NCI-H446 treated with DMSO at 0.1 percent for 48 hours (cell line): ENCODE data around the gene SELENOM.

Experiments
- DNase-seq: peaks from one replicate; lab custom pipeline; 2025; lab: John Stamatoyannopoulos, UW

SELENOM gene

DNA sequence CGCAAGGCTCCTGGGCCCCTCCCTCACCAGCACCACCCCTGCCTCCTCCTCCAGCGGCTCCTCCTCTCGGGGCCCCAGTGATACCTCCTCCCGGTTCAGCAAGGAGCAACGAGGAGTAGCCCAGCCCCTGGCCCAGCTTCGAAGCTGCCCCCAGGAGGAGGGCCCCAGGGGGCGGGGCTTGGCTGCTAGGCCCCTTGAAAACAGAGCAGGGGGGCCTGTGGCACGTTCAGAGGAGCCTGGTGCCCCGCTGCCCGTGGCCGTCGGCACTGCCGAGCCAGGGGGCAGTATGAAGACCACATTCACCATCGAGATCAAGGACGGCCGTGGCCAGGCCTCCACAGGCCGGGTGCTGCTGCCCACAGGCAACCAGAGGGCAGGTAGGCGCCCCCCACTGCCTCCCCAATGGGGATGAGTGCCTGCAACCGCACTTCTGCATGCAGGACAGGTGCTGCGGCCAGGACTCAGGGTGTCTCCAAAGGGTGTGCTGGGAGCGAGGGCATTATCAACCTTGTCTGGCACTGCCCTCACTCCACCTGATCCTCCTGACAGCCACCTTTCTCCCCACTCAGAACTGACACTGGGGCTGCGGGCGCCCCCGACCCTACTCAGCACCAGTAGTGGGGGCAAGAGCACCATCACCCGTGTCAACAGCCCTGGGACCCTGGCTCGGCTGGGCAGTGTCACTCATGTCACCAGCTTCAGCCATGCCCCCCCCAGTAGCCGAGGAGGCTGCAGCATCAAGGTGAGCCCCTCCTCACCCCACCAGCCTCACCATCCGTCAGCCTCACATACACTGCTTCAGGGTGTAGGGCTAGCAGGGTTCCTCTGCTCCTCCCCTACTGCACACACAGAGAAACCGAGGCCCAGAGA lies 16.0 kb downstream of the SELENOM start:
- DNase-seq: no peak

DNA sequence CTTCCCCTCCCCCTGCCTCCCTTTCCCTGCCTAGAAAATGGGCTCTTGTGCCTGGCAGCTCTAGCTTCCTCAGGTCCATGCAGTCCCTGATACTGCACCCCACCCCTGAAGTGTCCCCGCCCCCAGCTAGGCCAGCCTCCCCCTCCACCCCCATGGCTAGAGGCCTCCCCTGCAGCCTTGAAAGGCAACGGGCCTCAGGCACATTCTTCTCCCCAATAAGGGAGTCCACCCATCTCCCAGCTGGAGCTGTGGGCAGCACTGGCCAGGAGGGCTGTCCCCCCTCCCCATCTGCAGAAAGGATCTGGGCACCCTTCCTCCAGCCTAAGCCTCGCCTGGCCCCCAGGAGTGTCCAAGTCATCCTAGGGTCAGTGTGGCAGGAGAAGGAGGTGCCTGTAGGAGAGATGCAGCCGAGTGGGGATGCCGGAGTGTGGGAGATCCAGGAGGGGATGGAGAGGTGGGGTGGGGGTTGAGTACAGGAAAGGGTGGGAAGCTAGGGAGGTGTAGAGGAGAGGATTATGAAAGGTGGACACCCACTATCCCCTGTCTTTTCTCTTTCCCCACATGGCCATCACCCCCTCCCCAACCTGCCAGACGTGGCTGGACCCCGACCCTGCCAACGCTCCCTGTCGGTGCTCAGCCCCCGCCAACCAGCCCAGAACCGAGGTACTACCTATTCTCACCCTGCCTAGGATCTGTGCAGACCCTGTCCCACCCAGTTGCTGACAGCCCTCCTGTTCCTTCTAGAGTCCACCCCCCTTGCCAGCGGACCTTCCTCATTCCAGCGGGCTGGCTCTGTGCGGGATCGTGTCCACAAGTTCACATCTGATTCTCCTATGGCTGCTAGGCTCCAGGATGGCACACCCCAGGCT lies 16.9 kb downstream of the SELENOM start:
- no peak for DNase-seq

DNA sequence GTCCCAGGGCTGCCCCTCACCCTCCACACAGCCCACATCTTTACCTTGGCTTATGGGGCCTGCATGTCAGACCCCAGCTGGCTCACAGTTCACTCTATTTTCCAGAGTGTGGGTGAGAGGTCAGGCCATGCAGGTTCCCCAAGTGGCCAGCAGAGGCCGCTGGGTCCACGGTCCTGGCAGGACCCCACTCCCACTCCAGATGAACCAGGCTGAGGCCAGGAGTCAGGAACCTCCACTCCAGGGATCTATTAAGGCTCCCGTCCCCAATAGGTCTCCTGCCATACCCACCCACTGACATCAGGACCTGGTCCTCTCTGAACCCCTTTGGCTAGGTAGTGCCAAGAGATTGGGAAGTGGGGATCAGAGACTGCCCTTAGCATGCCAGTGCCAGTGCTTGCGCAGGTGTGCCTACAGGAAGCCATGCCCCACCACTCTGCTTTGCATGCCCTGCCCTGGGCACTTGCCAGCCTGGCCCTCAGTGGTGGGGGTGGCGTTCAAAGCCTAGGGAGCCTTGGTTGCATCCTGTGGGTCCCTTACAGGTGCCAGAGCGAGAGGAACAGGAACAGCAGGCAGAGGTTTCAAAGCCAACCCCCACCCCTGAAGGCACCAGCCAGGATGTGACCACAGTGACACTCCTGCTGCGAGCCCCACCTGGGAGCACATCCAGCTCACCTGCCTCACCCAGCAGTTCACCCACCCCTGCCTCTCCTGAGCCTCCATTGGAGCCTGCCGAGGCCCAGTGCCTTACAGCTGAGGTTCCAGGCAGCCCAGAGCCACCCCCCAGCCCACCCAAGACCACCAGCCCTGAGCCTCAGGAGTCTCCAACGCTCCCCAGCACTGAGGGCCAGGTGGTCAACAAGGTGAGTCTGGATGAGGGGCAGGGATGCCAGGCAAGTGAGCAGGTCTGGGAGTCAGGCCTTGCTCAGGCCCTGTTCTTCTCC lies 17.9 kb downstream of the SELENOM start:
- DNase-seq: no peak

DNA sequence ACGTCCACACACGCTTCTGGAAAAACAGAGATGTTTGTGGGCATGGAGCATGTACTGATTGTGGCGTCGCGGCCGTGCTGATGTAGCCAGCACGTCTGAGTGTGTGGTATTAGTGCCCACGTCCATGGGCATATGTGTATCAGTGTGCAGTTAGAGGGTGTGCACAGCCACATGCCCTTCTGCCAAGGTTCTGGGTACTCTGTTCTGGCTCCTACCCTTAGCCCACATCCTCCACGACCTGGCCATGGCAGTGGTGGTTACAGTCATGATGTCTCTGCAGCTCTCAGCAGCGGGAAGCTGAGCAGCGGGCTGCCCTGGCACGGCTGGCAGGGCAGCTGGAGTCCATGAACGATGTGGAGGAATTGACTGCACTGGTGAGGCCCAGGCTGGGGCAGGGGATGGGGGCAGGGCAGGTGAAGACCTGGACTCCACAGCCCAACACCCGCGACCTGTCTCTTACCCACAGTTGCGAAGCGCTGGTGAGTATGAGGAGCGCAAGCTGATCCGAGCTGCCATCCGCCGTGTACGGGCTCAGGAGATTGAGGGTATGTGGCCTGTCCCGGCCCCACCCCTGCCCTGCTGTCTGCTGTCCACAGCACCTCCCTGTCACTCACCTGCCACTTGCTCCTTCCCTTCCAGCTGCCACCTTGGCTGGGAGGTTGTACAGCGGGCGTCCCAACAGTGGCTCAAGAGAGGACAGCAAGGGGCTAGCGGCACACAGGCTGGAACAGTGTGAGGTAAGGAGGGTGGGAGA lies 19.0 kb downstream of the SELENOM start:
- DNase-seq: no peak

DNA sequence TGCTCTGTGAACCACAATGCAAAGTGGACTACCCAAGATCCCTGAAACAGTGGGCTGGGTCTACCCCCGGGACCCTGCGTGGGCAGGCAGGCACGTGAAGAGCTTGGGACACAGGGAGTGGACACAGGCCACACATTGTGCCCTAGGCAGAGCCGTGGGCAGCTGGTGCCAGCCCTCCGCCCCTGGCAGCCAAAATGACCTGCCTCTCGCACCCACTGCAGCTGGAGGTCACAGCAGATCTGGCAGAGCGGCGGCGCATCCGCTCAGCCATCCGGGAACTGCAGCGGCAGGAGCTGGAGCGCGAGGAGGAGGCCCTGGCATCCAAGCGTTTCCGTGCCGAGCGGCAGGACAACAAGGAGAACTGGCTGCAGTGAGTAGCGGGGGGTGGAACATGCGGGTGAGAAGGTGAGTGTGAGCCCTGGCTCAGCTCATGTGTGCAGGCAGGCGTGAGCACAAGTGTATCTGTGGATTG lies 19.6 kb downstream of the SELENOM start:
- no peak for DNase-seq

DNA sequence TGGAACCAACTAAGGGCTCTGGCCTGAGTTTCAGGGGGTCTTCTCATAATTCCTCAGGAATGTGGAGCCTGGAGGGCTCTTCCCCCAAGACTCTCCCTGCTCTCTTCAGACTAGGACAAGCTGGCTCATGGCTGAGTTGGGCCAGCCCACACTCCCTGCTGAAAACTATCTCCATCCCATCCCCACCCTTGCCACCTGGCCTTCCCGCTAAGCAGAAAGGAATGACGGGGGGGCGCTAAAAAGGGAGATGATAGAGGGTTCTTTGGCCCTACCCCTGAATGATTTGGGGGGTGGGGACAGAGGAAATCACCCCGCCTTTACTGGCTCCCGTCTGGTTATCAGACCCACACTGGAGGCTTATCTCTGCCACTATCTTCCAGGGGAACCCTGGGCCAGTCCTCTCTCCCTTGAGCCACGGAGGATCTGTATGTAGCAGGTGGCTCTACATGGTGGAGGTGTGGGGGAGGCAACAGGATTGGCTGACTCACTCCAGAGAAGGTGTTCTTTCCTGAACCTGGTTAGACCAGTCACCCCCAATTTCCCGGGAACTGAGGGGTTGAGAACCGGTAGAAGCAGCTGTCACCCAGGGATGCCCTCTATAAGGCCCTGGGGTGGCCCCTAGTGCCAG lies 20.6 kb downstream of the SELENOM start:
- no peak for DNase-seq

DNA sequence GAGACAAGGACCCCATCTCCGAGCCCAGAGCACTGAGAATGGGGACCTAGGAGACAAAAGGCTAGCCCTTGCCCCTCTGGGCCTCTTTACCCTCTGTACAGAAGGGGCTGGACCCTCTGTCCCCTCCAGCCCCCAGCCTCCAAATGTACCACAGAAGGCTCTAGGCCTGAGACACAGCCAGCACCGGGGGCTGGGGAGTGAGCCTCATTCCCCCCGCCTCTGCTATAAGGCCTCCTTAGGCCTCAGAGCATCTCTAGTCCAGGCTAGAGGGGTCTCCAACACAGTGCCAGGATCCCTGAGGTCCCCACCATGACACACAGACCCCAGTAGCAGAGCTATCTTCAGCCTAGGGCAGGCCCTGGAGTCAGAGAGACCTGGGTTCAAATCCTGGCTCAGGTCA lies 21.4 kb downstream of the SELENOM start:
- no peak for DNase-seq

DNA sequence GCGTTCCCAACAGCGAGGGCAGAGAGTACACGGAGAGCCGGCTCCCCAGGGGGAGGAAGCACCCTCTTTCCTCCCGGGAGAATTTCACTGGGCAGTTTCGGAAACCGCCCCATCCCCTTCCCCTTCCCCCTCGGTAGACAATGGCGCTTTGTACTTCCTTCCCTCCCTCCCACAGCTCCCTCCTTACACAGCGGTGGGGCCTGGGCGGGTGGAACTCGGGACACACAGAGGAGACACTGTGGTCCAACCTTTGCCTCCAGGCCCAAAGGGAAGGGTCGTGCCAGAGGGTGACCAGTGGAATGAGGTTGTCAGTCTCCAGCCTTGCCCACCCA lies 21.9 kb downstream of the SELENOM start:
- no peak for DNase-seq

DNA sequence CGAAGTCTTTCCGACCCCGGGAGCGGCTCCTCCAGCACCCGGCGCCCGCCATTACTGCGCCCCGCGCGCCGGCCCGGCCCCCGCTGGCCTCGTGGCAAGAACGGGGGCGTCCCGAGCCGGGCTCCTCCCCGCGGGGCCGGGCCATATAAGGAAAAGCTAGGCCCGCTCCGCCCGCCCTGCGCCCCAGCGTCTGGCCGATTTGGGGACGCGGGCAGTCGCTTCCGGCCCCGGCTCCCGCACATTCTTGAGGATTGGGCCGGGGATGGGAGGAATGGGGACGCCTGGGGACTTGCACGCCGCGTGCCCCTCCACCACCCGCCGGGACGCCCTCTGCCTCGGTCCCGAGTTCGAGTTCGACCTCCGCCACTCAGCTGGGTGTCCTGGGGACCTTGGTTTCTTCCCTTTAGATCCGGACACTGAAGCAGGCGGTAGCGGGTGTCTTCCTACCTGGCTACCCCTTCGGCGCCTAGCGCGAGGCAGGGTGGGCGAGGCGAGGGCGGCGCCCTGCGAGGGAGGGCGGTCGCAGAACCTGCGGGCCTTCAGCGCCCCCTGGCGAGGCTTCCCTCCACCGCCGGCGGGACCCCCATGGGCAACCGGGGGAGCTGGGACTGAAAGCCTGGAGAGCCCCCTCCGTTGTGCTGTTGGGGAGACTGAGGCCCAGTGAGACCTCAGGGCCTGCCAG lies 22.4 kb downstream of the SELENOM start:
- DNase-seq: no peak

DNA sequence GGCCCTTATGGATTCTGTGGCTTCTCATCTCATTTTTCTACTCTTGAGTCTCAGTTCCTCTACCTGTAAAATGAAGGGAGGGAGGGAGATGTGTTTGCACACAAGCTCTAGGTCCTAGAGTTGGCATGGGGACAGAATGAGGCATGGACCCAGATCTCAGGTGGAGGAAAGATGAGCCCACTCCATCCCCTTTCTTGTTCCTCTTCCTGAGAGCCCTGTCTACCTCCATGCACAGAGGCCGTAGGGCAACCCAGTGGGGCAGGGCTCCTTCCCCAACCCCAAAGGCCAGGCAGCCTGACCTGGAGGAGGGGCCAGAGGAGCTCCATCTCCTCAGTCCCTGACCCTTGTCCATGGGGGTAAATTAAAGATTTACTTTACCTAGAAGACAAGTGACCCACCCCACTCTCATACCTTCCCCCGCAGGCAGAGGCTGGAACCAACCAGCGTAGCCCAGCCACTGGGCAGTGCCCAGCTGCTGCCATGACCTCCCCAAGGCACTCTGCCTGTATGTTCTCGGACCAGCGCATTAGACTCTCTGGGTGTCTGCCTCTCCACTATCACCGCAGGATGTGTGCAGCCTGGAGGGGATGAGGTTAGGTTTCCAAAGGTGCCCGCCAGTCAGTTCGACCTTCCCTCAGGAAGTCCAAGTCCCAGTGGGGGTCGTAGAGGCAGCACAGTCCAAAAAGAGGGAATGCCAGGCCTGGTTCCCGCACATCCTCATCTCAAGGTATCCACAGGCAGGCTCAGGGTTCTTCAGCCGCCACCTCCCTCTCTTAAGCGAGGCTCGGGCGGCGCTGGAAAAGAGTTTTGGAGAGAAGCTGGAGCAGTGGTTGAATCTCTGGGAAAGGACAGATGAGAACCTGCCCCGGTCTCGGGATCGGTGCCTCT lies 23.2 kb downstream of the SELENOM start:
- DNase-seq: no peak

DNA sequence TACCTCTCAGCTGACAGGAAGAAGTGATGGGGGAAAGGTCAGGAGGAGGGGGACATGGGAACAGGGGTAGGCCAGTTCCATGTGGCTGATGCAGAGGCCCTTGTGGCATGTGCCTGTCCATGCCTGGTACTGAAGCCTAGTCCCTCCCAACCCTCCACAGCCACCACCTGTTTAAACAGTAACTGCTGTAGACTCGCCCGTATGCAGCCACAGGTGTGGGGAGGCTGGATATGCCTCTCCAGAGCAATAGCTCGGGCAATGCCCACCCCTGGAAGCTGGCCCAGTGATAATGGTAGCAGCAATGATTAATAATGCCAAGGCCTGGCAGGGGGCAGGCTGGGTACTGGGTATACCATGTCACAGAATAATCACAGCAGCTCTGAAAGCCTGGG lies 24.0 kb downstream of the SELENOM start:
- DNase-seq: no peak

DNA sequence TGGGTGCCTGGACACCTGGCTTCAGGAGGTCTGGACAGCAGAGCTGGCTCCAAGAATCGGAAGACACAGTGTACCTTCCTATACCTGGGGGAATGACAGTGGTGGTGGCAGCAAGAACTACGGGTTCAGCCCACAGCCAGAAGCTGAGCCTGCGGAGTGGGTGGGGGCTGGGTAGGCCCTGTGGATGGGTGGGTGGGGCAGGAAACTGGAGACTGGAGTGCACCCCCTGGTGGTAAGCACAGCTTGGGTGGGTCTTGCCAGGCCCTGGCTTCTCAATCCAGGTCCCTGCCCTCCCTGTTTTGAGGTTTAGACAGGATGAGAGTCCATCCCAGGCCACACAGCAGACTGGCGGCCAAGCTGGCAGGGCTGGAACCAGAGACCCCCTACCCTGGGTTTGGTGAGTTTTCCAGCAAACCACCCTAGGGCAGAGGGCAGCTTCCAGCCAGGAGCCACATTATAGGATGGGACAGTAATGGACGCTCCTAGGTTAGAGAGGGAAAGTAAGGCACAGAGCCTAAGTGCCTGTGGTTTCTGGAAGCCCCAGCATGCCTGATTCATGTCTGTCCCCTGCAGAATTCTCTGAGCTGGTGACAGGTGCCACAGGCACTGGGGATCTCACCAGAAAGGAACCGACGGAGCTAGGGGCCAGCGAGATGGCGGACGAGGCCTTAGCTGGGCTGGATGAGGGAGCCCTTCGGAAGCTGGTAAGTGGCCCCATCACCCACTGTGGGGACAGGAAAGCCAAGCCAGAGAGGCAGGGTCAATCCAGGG lies 24.6 kb downstream of the SELENOM start:
- DNase-seq: no peak

DNA sequence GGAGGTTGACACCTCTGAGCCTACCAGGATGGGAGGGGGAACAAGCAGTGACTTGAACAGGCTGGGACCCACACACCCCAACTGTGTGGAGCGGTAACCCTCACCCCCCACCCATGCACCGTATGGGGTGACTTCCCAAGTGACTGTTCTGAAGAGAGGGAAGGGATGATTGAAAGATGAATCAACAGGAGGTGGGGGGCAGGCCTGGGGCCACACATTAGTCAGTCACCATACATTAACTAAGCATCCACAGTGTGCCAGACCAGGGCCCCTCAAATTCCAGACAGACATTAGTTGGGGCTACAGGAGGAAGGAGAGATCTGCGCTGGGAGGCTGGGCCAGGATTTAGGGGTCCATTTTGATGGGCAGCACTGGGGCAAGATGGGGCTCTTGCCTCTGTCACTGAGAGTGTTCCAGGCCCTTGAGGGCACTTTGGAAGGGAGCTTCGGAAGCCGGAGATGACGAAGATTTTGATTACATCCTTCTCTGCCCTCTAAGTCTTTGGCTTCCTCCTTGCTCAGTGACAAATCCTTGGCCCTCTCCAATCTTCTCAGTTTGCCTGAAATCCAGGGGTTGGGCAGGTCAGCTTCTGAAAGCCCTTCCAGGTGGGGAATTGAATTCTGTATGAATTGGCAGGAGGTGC lies 25.3 kb downstream of the SELENOM start:
- no peak for DNase-seq

DNA sequence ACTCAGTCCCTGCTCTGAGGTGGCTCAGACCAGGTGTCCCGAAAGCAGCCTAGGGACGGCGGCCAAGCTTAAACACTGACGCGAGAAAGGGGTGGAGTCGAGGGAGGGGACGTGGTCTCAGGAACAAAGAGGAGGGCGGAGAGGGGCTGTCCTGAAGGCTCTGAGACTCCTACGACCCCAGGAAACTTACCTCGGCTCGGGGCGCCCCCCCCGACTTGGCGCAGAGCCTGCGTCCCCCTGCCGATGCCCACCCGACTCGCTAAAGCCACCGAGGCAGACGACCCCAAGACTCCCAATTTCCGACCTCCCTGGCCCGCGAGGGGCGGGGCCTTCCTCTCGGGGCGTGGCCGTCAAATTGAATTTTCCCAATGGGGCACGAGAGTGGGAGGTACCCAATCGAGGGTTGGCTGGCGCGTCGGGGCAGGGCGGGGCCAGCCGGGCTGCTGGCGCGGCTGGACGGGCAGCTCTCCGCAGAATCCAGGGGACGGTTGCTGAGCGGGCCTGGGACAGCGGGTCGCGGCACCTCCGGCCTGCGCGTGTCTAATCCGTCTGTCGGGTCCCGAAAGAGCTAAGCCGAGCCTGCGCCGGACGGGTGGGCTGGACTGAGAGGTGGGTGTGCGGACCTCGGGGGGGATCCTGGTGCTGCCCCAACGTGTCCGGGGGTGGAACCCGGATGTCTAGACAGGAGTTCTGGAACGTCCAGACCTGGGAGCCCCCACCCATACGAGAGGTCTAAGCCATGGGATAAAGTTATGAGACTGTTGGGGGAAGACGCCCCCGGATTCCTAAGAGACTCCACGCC lies 26.3 kb downstream of the SELENOM start, which contains the start of gene SMTN:
SMTN (plus strand) TSS at position 471 of the 802 bp plus-strand sequence. CDS start 1,941 bp downstream, outside the sequence.
- peak; percentile 69 for DNase-seq

DNA sequence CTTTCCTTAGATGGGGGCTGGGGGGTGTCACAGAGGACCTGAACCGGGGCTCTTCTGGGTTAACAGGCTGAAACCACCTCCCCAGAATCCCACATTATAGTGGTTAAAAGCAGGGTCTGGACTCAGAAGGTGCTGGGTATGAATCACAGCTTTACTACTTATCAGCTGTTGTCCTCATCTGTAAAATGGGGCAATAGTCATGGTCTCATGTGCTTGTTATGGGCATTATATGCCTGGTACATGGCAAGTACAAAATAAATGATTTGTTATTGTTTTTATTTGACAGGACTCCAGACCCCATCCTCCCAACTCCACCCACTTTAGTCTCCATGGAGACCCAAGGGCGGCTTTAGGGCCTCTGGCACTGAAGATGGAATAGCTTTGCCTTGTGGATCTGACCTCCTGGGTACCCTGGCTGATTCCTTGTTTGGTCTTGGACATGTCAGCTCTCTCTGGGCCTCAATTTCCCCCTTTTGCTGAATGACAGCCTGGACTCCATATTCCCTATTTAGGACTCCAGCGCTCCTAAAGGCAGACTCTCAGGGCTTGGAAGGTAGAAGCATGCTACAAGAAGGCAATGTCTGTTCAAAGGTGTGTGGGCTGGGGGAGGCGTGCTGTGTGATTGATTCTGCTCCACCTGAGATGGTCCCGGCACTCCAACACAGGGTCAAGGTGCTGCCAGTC lies 27.1 kb downstream of the SELENOM start:
- no peak for DNase-seq

DNA sequence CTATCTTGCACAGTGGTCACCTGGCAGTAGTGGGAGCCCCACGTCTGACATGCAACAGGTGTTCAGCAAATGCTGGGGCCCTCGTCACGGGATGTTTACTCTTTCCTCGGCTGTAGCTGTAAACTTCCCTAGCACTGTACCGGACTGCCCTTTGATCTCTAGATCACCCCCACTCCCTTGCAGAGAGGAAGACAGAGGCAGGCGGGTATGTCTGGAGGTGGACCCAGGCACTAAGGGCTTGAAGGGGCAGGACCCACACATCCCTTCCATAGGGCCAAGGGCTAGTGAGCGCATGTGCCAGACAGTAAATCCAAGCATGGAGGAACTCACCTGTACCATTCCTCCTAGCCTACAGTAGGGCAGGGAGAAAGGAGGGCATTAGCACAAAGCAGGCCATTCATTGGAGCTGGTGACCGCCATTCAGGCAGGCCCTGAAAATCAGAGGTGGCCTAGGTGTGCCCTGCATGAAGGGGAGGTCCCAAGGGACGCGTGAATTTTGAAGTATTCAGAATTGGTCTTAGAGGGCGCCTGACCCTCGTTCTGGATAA lies 28.2 kb downstream of the SELENOM start:
- DNase-seq: no peak
